CD1c-positive myeloid dendritic cell (primary cell): ENCODE data around the gene HMX2.
A peak's percentile ranks its signal among the peaks of the same experiment; 100 is the strongest.
"Not testable (repeated sequence)": the region's sequence is repeated elsewhere in the genome, so short reads cannot be mapped to it uniquely, and the experiment has no call there.

ENCODE experiments used
- DNase-seq: peaks from one replicate; pipeline ENCODE4 v3.0.0-alpha.2; 2016; ENCODE audit errors: extremely low spot score

The HMX2 gene

GRCh38 chr10:123150986-123151736, 3.2 kb downstream of the HMX2 start:
- peak; percentile 62 for DNase-seq

- no peak for DNase-seq
Observed at GRCh38 chr10:123151737-123152135, 3.8 kb downstream of the HMX2 start.

GRCh38 chr10:123153486-123154091, 5.7 kb downstream of the HMX2 start:
- DNase-seq, result no peak

GRCh38 chr10:123154092-123154710, 6.3 kb downstream of the HMX2 start, which contains the start of gene BUB3:
Gene BUB3, plus strand, starts transcription at chr10:123154402. Its CDS starts 516 bp downstream, at chr10:123154918.
- peak; percentile 100 for DNase-seq

- no peak for DNase-seq
Observed at GRCh38 chr10:123154711-123155505, 7.0 kb downstream of the HMX2 start.

GRCh38 chr10:123156078-123156477, 8.1 kb downstream of the HMX2 start:
- no peak for DNase-seq

GRCh38 chr10:123157210-123157609, 9.3 kb downstream of the HMX2 start:
- no peak for DNase-seq

GRCh38 chr10:123158682-123159081, 10.7 kb downstream of the HMX2 start:
- no peak for DNase-seq

- no peak for DNase-seq
Observed at GRCh38 chr10:123160311-123160980, 12.5 kb downstream of the HMX2 start.

GRCh38 chr10:123164319-123164718, 16.4 kb downstream of the HMX2 start:
- no peak for DNase-seq

- DNase-seq, result no peak
Observed at GRCh38 chr10:123165445-123166072, 17.6 kb downstream of the HMX2 start.

- DNase-seq, result no peak
Observed at GRCh38 chr10:123166618-123167017, 18.7 kb downstream of the HMX2 start.

- DNase-seq, result no peak
Observed at GRCh38 chr10:123170961-123171360, 23.0 kb downstream of the HMX2 start.

GRCh38 chr10:123171616-123172015, 23.7 kb downstream of the HMX2 start:
- DNase-seq, result not testable (repeated sequence)

GRCh38 chr10:123175389-123176387, 27.8 kb downstream of the HMX2 start:
- no peak for DNase-seq

GRCh38 chr10:123178390-123178789, 30.5 kb downstream of the HMX2 start:
- not testable (repeated sequence) for DNase-seq

GRCh38 chr10:123180101-123181090, 32.5 kb downstream of the HMX2 start:
- no peak for DNase-seq

GRCh38 chr10:123183724-123184123, 35.8 kb downstream of the HMX2 start:
- DNase-seq, result no peak

GRCh38 chr10:123187781-123188180, 39.8 kb downstream of the HMX2 start:
- no peak for DNase-seq
